ENCODE measurements around the gene OR4N2.
"Not testable (repeated sequence)": the region's sequence is repeated elsewhere in the genome, so short reads cannot be mapped to it uniquely, and the experiment has no call there.

GRCh38 chr14:19803470-19803869, at the start of gene OR4N2:
- TF ChIP-seq CTCF (optimal IDR thresholded peaks at IDR 0.05 in 1 of 3, IDR thresholded peaks at IDR 0.05 in 1 of 3, conservative IDR thresholded peaks at IDR 0.05 in 1 of 3; ENCODE audit: extremely low read depth in 1 of 3, insufficient read depth in 2 of 3, low read length in 3 of 3); EZH2 (IDR thresholded peaks at IDR 0.05; ENCODE audit: low read length): not testable (repeated sequence)

All from keratinocyte (primary cell).